Activated T-helper 1 cell treated with anti-CD3 and anti-CD28 coated beads, Interleukin-2, amount 50 U/mL, for 16 hours (primary cell): ENCODE data around the gene HMGCL.
"Not testable (repeated sequence)": the region's sequence is repeated elsewhere in the genome, so short reads cannot be mapped to it uniquely, and the experiment has no call there.

Experiments
- DNase-seq, 2 donors: peaks; one replicate each; pipeline ENCODE4 v3.0.0-alpha.2; 2020; ENCODE audit warnings: low read depth in 1 of 2, low spot score in 1 of 2

Gene HMGCL

DNA sequence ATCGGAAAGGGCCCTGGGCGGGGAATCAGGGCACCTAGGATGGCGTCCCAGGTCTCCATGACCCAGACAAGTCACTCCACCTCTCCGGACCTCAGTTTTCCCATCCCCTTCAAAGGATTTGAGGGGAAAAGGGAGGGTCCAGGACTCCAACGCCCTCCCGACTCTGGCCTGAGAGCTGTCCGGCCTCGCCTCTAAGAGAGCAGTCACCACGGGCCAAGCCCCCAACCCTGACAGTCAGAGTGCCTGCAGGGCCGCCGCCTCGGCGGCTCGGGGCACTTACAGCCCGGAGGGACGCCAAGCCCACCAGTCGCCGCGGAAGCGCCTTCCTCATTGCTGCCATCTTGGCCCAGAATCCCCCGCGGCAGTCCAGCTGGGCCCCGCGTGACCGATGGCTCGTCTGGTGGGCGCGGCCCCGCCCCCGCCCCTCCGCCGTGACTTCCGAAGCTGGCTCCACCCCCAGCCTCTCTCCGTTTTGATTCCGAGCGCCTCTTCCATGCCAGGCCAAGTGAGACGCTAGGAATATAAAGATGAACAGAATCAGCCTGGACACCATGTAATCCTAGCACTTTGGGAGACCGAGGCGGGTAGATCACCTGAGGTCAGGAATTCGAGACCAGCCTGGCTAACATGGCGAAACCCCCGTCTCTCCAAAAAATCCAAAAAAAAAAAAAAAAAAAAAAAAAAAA lies at the start of gene HMGCL:
Gene HMGCL (minus strand): TSS at position 354 of the 686 bp plus-strand sequence. CDS start 14 bp downstream, at position 340.
- peak; percentile 72 to 83 for DNase-seq

DNA sequence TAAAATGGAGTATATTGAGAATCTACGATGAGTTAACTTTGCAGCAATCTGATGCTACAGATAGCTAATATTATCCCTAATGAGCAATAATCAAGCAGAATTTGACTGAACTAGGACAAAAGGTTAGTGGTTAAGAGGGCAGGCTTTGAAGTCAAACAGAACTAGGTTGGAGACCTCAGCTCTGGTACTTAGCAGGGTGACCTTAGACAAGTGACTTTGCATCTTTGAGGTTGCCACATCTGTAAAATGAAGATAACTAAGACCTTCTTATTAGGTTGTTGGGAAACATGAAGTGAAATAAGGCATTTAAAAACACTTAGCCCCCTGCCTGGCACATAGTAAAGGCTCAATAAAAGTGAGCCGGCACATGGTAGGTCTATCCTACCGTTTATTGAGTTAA lies 47.2 kb upstream of the HMGCL start:
- DNase-seq = no peak

DNA sequence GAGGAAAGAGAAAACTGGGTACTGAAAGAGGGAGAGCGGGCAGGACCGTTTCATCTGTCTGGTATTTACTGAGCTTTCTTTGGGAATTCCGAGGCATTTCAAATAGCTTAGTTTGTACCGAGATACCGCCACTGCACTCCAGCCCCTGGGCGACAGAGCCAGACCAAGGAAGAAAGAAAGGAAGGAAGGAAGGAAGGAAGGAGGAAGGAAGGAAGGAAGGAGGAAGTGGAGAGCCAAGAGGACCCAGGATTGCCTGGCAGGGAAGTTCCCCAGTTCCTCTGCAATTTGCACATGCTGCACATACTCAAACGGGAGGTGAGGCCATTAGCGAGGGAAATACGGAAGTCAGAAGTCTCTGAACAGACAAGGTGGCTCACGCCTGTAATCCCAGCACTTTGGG lies 43.8 kb upstream of the HMGCL start:
- no peak for DNase-seq

DNA sequence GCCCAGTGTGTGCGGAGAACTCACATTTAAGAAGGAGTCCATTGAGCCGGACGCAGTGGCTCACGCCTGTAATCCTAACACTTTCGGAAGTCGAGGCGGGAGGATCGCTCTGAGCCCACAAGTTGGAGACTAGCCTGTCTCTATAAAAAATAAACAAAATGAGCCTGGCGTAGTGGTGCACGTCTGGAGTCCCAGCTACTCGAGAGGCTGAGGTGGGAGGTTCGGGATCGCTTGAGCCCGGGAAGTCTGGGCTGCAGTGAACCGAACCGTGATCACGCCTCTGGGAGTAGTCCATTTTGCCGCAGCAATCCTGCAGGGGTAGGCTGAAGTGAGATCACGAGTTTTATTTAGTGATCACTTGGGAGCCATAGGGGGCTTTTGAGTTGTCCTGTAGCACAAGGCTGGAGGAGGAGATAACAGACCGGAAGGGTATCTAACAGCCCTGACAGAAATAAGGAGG lies 43.4 kb upstream of the HMGCL start:
- no peak for DNase-seq

DNA sequence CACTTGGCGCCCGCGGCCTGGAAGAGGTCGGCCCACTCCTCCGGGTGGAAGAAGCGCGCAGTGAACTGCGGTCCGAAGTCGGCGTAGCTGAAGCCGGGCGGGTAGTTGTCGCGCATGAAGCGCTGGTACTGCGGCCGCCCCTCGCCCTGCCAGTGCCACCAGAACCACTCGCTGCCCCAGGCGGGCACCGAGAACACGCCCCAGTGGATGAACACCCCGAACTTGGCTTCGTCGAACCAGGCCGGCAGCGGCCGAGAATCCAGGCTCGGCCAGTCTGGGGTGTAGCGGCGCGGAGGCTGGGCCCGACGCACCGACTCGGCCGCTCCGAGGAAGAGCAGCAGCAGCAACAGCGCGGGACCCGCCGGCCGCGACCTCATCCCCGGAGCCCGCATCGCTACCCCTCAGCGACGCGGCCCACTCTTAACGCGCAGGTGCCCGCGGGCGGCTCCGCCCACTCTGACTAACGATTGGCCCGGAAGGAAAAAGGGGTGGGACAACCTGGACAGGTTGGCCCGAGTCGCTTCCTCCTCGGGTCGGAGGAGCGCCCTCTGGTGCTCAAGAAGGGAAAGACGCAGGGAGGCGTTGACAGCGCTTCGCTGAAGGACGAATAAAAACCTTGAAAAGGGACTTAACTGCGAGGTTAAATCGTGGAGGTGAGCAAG lies 42.8 kb upstream of the HMGCL start, which contains the start of gene FUCA1:
Gene FUCA1 (minus strand): TSS at position 396 of the 662 bp plus-strand sequence. CDS start 4 bp downstream, at position 392.
- peak; percentile 90 to 94 for DNase-seq

DNA sequence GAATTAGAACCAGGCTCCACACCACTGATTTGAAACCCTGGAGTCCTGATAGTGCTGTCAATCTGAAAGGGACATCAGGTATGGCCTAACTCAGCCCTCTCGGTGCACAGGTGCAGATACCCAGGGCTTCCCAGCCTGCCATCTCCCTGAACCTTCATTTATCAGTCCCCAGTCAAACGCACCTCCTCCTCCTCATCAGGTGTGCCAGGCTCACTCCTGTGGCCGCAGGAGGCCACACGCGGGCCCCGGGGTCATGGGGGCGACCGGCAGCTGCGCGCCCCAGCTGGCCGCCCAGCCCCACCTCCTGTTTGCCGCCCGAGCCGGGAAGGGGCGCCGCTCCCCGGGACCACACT lies 42.3 kb upstream of the HMGCL start:
- DNase-seq = no peak

DNA sequence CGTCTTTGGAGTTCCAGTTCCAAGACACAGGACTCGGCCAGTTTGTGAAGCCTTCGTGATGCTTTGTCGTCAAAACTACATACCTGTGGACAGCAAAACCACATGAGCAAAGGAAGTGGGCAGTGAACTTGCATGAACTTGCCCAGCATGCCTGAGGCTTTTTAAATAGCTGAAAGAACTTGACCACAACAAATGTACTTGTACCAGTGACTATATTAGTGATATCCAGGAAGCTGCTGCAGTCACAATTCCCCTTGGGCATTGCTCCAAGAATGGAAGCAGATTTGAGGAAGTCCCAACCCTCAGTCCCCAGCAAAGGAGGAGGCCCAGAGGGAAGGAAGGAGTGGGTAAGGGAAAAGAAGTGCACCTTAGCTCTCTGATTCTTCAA lies 40.3 kb upstream of the HMGCL start:
- DNase-seq = no peak

DNA sequence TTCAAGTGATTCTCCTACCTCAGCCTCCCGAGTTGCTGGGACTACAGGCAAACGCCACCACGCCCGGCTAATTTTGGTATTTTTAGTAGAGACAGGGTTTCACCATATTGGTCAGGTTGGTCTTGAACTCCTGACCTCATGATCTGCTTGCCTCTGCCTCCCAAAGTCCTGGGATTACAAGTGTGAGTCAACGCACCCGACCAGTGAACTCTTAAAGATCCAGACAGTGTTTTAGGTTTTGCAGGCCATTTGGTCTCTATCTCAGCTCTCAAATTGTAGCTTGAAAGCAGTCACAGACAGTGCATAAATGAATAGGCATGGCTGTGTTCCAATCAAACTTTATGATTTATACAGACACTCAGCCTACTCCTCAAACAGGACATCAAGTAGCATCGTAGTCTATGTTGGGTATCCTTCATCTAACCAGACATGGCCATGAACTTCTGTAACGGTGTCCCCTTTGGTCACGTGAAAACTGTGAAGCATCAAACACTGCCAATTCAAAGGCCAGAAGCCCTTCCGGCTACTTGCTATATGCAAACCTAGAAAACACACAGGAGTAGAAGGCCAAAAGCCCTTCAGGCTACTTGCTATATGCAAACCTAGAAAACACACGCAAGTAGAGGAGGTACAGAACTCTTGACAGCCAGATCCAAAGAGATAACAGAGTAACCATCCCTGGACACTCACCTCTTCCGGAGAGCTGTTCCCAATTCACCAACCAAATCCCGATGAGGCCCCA lies 39.7 kb upstream of the HMGCL start:
- no peak for DNase-seq

DNA sequence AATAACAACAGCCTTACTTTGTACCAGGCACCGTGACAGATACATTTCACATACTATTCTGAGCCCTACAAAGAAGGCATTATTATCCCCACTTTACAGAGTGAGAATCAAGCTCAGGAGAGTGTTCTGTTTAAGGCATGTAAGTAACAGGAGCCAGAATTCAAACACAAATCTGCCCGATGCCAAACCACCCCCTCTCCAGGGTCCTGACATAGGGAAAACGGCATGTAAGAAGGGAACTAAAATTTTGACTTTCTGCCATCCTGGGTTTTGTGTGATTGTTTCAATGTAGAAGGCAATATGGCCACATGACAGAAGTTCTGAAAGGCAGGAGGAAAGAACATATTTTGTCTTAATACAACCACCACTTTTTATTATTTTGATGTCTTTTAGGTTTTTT lies 37.4 kb upstream of the HMGCL start:
- DNase-seq = no peak

DNA sequence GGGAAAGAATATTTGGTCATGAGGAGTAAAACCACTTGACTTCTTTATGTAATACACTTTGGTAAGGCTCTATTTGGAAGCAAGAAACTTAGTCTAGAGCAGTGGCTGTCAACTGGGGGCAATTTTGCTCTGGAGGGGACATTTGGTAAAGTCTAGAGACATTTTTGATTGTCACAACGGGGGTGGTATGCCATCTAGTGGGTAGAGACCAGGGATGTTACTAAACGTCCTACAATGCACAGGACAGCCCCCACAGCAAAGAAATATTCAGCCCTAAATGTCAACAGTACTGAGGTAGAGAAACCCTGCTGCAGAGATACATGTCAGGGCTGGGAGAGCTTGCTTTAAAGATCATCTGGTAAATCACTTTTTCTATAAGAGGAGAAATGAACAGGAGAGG lies 29.3 kb upstream of the HMGCL start:
- DNase-seq = no peak

DNA sequence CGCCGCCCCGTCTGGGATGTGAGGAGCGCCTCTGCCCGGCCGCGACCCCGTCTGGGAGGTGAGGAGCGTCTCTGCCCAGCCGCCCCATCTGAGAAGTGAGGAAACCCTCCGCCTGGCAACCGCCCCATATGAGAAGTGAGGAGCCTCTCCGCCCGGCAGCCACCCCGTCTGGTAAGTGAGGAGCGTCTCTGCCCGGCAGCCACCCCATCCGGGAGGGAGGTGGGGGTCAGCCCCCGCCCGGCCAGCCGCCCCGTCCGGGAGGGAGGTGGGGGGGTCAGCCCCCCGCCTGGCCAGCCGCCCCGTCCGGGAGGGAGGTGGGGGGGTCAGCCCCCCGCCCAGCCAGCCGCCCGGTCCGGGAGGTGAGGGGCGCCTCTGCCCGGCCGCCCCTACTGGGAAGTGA lies 27.9 kb upstream of the HMGCL start:
- DNase-seq = not testable (repeated sequence)

DNA sequence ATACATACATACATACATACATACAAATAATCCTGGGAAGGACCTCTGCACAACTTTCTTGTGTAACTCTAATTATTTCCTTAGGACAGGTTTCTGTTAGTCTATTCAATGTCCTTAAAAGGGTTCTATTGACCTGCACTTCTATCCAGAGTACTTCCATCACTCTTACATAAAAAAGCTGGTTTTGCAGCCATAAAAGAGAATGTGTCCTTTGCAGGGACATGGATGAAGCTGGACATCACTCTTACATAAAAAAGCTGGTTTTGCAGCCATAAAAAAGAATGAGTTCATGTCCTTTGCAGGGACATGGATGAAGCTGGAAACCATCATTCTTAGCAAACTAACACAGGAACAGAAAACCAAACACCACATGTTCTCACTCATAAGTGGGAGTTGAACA lies 26.2 kb upstream of the HMGCL start:
- not testable (repeated sequence) for DNase-seq

DNA sequence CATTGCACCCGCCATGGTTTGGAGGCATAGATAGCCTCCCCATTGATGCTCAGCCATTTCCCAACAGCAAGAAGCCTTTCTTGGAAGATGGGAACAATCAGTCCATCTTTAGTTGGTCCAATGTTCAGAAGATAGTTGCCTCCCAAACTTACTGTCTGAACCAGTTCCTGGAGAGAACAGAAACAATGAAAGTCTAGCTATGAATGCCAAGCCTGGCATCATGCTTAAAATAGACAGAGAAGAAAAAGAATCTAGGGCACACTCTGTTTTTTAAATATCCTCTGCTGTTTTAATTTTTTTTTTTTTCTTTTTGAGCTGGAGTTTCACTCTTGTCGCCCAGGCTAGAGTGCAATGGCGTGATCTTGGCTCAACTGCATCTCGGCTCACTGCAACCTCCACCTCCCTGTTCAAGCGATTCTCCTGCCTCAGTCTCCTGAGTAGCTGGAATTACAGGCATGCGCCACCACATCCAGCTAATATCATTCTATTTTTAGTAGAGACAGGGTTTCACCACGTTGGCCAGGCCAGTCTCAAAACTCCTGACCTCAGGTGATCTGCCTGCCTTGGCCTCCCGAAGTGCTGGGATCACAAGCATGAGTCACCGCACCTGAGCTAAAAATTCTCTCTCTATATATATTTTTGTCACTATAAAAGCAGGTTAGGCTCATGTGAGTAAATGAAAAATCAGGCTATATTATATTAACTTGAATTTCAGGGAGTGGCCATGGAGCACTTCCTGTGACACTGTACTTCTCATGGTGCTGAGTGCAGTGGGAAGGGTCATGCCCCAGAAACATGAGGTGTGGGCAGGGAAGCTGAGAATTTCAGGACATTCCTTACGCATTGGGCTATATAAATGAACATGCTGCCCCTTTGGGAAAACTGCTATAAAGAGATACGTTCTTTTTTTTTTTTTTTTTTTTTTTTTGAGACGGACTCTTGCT lies 23.7 kb upstream of the HMGCL start:
- DNase-seq = no peak

DNA sequence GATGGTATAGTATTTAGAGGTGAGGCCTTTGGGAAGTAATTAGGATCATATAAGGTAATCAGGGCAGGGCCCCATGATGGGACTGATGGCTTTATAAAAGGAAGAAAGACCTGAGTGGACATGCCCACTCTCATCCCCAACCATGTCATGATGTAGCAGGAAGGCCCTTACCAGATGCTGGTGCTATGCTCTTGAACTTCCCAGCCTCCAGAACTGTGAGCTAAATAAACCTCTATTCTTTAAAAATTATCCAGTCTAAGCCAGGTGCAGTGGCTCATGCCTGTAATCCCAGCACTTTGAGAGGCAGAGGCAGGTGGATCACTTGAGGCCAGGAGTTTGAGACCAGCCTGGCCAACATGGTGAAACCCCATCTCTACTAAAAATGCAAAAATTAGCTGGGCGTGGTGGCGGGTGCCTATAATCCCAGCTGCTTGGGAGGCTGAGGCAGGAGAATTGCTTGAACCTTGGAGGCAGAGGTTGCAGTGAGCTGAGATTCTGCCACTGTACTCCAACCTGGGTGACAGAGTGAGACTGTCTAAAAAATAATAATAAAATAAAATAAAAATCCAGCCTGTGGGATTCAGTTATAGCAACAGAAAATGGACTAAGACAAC lies 22.4 kb upstream of the HMGCL start:
- not testable (repeated sequence) for DNase-seq

DNA sequence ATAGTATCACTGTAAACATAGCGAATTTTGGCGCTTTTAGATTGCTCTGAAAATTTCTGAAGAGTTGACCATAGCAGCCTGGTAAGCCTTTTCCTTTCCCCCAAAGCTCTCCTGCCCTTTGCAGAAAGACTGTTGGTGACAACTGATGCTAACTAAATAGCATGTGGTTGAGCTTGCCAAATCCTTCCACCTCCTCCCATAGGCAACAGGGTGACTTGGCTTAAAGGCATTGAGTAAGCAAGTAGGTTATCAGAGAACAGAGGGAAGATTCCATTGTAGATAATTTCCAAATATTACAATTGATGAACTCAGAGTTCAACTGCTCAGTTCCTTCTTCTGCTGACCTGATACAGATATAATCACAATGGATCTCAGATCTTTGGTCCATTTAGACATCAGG lies 19.9 kb upstream of the HMGCL start:
- DNase-seq = no peak

DNA sequence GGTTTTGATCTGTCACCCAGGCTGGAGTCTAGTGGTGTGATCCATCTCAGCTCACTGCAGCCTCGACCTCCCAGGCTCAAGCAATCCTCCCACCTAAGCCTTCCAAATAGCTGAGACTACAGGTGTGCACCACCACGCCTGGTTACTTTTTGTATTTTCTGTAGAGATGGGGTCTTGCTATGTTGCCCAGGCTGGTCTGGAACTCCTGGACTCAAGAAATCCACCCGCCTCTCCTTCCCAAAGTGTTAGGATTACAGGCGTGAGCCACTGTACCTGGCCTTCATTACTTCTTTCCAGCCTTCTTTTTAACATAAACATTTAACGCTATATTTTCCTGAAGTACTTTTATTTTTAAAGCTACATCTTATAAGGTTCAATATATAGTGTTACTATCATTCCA lies 18.4 kb upstream of the HMGCL start:
- no peak for DNase-seq

DNA sequence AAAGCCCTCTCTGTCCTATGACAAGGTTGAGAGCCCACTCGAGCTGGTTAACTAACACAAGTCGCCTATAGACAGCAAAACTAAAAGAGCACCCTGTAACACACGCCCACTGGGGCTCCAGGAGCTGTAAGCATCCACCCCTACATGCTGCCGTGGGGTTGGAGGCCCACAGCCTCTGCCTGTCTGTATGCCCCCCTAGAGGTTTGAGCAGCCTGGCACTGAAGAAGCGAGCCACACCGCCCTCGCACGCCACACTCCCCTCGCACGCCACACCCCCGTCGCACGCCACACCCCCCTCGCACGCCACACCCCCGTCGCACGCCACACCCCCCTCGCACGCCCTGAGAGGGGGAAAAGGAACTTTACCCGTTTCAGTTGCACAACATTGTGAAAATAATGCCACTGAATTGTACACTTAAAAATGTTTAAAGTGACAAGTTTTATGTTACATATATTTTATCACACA lies 13.2 kb upstream of the HMGCL start:
- peak; percentile 56 to 67 for DNase-seq

DNA sequence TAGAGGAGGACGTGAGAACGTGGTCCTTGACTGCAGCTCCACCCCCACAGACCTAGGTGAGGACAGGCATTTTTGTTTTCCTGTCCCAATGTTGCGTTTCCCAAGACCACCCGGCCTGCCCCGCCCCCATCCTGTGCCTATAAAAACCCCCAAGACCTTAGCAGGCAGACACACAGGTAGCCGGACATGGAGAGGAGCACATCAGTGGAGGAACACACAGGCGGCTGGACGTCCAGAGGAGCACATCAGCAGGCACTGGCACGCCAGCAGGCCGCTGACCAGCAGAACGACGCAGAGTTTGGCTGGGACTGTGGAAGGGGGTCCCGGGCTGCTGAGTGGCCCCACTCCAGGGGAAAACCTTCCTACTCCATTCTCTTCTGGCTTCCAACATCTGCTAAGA lies 12.7 kb upstream of the HMGCL start:
- DNase-seq = no peak

DNA sequence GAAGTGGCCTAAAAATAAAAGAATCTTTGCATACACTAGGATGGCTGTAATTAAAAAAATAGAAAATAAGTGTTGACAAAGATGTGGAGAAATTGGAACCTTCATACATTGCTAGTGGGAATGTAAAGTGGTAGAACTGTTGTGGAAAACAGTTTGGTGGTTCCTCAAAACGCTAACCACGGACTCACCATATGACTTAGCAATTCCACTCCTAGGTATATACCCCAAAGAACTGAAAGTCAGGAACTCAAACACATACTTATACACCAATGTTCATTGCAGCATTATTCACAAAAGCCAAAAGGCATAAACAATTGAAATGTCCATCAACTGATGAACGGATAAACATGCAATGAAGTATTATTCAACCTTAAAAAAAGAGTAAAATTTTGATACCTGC lies 10.8 kb upstream of the HMGCL start:
- DNase-seq = no peak

DNA sequence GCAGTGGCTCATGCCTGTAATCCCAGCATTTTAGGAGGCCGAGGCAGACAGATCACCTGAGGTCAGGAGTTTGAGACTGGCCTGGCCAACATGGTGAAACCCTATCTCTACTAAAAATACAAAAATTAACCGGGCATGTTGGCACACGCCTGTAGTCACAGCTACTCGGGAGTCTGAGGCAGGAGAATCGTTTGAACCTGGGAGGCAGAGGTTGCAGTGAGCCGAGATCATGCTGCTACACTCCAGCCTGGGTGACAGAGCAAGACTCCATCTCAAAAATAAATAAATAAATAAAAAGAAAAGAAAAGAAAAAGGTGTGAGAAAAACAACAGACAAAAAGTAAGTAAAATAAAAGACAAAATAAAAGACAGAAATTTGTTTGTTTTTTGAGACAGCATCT lies 8.9 kb upstream of the HMGCL start:
- DNase-seq = not testable (repeated sequence)
